GM12878 (cell line): ENCODE measurements around the gene CD300A. TPM values are rescaled to one million over a fixed set of nuclear protein-coding genes. Genes with fewer than 3 reads are reported as not detected.

ENCODE experiments used
- ATAC-seq: fragments of 200-7000 bp; cut with Tn5 transposase; 3 replicates; pipeline ENCODE4 v1.9.1; 2020; ENCODE audit warnings: mild to moderate bottlenecking, moderate library complexity
- BruUV-seq: library from RNA; stranded (reverse); fragments of 400-500 nt; replicated peaks from 2 replicates; lab custom pipeline; 2021; lab: Mats Ljungman, UMichigan
- CTCF ChIA-PET: fragments of 300-600 bp; sonication (Branson Sonifier 250); formaldehyde crosslinking; extraction: SDS; loops from one replicate; lab custom pipeline; 2021; ENCODE audit warnings: inconsistent platforms; lab: Yijun Ruan, JAX
- POLR2A ChIA-PET: fragments of 350-600 bp; formaldehyde crosslinking; extraction: SDS; loops from one replicate; lab custom pipeline; 2021; ENCODE audit warnings: inconsistent platforms; lab: Charles Lee
- RAD21 ChIA-PET: fragments of 300-600 bp; sonication (Branson Sonifier 250); formaldehyde crosslinking; loops from one replicate; lab custom pipeline; 2023; ENCODE audit warnings: antibody characterized with exemption; ENCODE audit not compliant: unreplicated experiment; lab: Charles Lee
- SMC1A ChIA-PET: fragments of 300-600 bp; sonication (Branson Sonifier 250); formaldehyde crosslinking; loops from one replicate; lab custom pipeline; 2023; ENCODE audit not compliant: unreplicated experiment, uncharacterized antibody; lab: Charles Lee
- DNase-seq: peaks from one replicate; pipeline ENCODE4 v3.0.0-alpha.2; 2011; ENCODE audit warnings: low read depth, low spot score
- FAIRE-seq: peaks from 3 replicates; lab custom pipeline; 2011; peaks lifted over from hg19 to GRCh38; lab: Jason Lieb, UNC
- H2AFZ ChIP-seq: 2 replicates; pipeline ENCODE4 v1.6.0; 2011; ENCODE audit warnings: low read depth, low read length, control low read depth; ENCODE audit not compliant: control insufficient read depth
- H3K27ac ChIP-seq: 2 replicates; pipeline ENCODE4 v1.5.1; 2011; ENCODE audit warnings: control low read depth; ENCODE audit not compliant: control insufficient read depth, insufficient read depth
- H3K27me3 ChIP-seq, 2 experiments: replicated peaks in 1 of 2; 2 replicates each; pipeline versions ENCODE4 v1.6.0 to v1.6.1; 2011; ENCODE audit warnings: low read length in 1 of 2; ENCODE audit not compliant: control insufficient read depth in 2 of 2, insufficient read depth in 2 of 2
- H3K36me3 ChIP-seq, 2 experiments: 2 replicates each; pipeline ENCODE4 v1.5.1; 2011; ENCODE audit warnings: low read length in 1 of 2; ENCODE audit not compliant: control insufficient read depth in 2 of 2, insufficient read depth in 2 of 2
- H3K4me1 ChIP-seq: 2 replicates; pipeline ENCODE4 v1.6.1; 2011; ENCODE audit warnings: mild to moderate bottlenecking, low read length, moderate library complexity, mixed read lengths; ENCODE audit not compliant: control insufficient read depth, insufficient read depth
- H3K4me2 ChIP-seq: 2 replicates; pipeline ENCODE4 v1.6.0; 2011; ENCODE audit warnings: control low read depth; ENCODE audit not compliant: control insufficient read depth, insufficient read depth
- H3K4me3 ChIP-seq: fragments of 200-600 bp; sonication (generic); 2 replicates; pipeline ENCODE4 v1.5.1; 2016
- H3K79me2 ChIP-seq: 2 replicates; pipeline ENCODE4 v1.6.0; 2011; ENCODE audit warnings: low read length; ENCODE audit not compliant: control insufficient read depth, insufficient read depth
- H3K9ac ChIP-seq: 2 replicates; pipeline ENCODE4 v1.8.0; 2011; ENCODE audit warnings: low read length, control low read depth, mixed read lengths; ENCODE audit not compliant: control insufficient read depth, insufficient read depth
- H3K9me3 ChIP-seq: replicated peaks from 3 replicates; pipeline ENCODE4 v1.5.1; 2011; ENCODE audit warnings: mild to moderate bottlenecking, low read length; ENCODE audit not compliant: control insufficient read depth, insufficient read depth
- H4K20me1 ChIP-seq: 2 replicates; pipeline ENCODE4 v1.6.0; 2011; ENCODE audit not compliant: control insufficient read depth, insufficient read depth
- DPF2 ChIP-seq: fragments of 450-650 bp; IDR thresholded peaks from 2 replicates; pipeline ENCODE4 v1.6.1; 2017; ENCODE audit warnings: mild to moderate bottlenecking
- HCFC1 ChIP-seq: fragments of 150-350 bp; IDR thresholded peaks from 2 replicates; pipeline ENCODE4 v1.6.1; 2014; ENCODE audit warnings: low read length
- NR2C2 ChIP-seq: IDR thresholded peaks from 2 replicates; pipeline ENCODE4 v1.6.1; 2011; ENCODE audit warnings: borderline replicate concordance, low read depth; ENCODE audit not compliant: control insufficient read depth, insufficient read length
- PAX8 ChIP-seq: fragments of 450-650 bp; IDR thresholded peaks from 2 replicates; pipeline ENCODE4 v1.6.1; 2017; ENCODE audit warnings: mild to moderate bottlenecking, moderate library complexity
- POLR2A ChIP-seq: IDR thresholded peaks from 2 replicates; pipeline ENCODE4 v1.6.1; 2011; ENCODE audit warnings: low read depth, mild to moderate bottlenecking, low read length
- POLR2AphosphoS5 ChIP-seq: IDR thresholded peaks from 2 replicates; pipeline ENCODE4 v1.6.1; 2011; ENCODE audit warnings: mild to moderate bottlenecking, low read length, inconsistent platforms
- TCF3 ChIP-seq: IDR thresholded peaks from 2 replicates; pipeline ENCODE4 v1.6.1; 2012; ENCODE audit warnings: low read depth, mild to moderate bottlenecking, low read length, borderline replicate concordance; ENCODE audit not compliant: insufficient read depth
- YBX1 ChIP-seq: fragments of 450-650 bp; IDR thresholded peaks from 2 replicates; pipeline ENCODE4 v1.6.1; 2016; ENCODE audit warnings: antibody characterized with exemption
- WGBS: methylation state at CpG from one replicate; pipeline ENCODE4 v1.1.6; 2016; ENCODE audit warnings: low lambda C conversion rate; ENCODE audit not compliant: insufficient replicate concordance, insufficient coverage; ENCODE audit errors: missing lambda C conversion rate; 5-methylcytosine and 5-hydroxymethylcytosine counted together
- in situ Hi-C: fragments of 300-500 bp; cut with MboI; formaldehyde crosslinking; loops from 9 replicates; pipeline ENCODE4 v1.14.3; 2018; ENCODE audit warnings: mixed read lengths
- intact Hi-C: fragments of 100-400 bp; cut with micrococcal nuclease; formaldehyde crosslinking; loops from one replicate; pipeline ENCODE4 v1.14.2; 2022; ENCODE audit not compliant: unreplicated experiment
- polyA plus RNA-seq, 11 experiments: library from polyadenylated mRNA; depleted of rRNA in 4 of 11; unstranded in 6 of 11; stranded (reverse) in 5 of 11; fragments of >200 nt; fragmentation: Nextera tagmentation in 4 of 11; fragmentation: Illumina TruSeq in 1 of 11; extraction: Ambion mirVana in 4 of 11; extraction: Trizol in 1 of 11; gene quantifications; 1 replicate in 1 of 11; 2 replicates in 10 of 11; pipeline versions ENCODE4 v1.2.1 to v1.2.3, GENCODE V29; 2011 to 2016; ENCODE audit warnings: inconsistent platforms in 2 of 11, missing spikeins in 2 of 11, low read depth in 1 of 11
- total RNA-seq, 4 experiments: library from RNA; depleted of rRNA in 3 of 4; stranded (reverse); fragments of >200 nt in 3 of 4; fragmentation: Illumina TruSeq in 1 of 4; extraction: Trizol in 1 of 4; gene quantifications; 2 replicates each; pipeline versions ENCODE4 v1.2.1 to v1.2.3, GENCODE V29; 2013 to 2021
- TF ChIP-seq, protein P1 (sequence below): IDR thresholded peaks from 2 replicates; pipeline ENCODE4 v1.6.1; 2012; ENCODE audit warnings: mild to moderate bottlenecking, low read depth, low read length
- TF ChIP-seq, protein P2 (sequence below): IDR thresholded peaks from 2 replicates; pipeline ENCODE4 v1.6.1; 2011; ENCODE audit warnings: low read depth, mild to moderate bottlenecking, low read length, moderate library complexity, borderline replicate concordance; ENCODE audit errors: extremely low read depth

The CD300A gene
- total and polyA plus RNA-seq, 10 of the 15 experiments (the other 5 are each of a cell fraction or from before 2014, with no cell fraction given): 10.6 to 128 (median 36.1) TPM

DNA sequence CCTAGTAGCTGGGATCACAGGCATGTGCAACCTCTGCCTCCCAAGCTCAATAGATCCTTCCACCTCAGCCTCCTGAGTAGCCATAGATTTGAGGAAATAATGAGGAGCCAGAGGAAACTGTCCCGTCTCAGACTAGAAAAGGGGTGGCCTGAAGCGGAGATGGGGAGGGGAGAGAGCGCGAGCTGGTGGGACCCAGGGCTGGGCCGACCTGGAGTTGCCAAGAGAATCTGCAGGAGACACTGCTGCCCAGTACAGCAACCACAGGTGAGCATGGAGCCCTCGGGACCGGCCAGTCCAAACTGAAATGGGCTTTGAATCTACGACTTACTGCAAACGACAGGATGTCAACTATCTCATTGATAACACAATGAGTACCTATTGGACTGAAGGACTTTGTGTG is 24.3 kb downstream of the CD300A start:
- no peaks in the 10 kb centered on the region for H3K9me3 ChIP-seq

DNA sequence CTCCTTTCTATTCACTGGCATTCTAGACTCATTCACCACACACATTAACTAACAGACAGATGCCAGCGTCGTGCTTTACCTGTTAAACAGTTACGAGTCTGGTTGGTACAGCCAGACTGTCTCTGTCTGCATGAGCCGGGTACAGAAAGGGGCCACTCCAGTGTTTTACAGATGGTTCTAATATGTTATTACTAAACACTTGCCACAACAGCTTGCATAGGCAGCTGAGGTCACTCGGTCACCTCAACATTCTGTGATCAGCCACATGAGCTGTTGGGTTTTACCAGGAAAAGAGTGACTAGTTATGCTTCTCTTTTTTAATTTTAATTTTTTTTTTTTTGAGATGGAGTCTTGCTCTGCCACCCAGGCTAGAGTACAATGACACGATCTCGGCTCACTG is 25.2 kb downstream of the CD300A start:
- ChIA-PET CTCF (interaction anchor here (0.6 to 8.6 kb wide), 14 partner anchors 9 to 403 kb away, joined by 3 to 82 read pairs (median 3); partner anchors contain the start of genes BTBD17 and CD300LB), RAD21 (interaction anchor here (0.7 to 3.2 kb wide), 8 partner anchors 20 to 124 kb away, joined by 3 to 14 read pairs (median 4); partner anchors contain the start of gene GPR142), POLR2A (interaction anchor here (0.6 to 1.2 kb wide), 2 partner anchors 111 to 209 kb away, joined by 3 to 4 read pairs; no protein-coding TSS in a partner anchor), SMC1A (interaction anchor here (0.9 to 3.2 kb wide), 8 partner anchors 31 to 123 kb away, joined by 3 to 17 read pairs (median 4); no protein-coding TSS in a partner anchor)
- intact Hi-C loops: no loop called here
- in situ Hi-C loops: loop anchor here (5.0 kb wide), 1 partner anchor 114 kb away; no protein-coding TSS in a partner anchor
- H4K20me1 ChIP-seq: no peaks in the 10 kb centered on the region
- DNase-seq (no peak), ATAC-seq (no peak), FAIRE-seq (no peak)
- no peak overlapping the region for H3K4me3 ChIP-seq
- no peaks in the 10 kb centered on the region for H3K27me3 ChIP-seq
- H2AFZ ChIP-seq: no peak overlapping the region
- H3K36me3 ChIP-seq: peaks cover 0 to 6% of the 10 kb centered on the region in 2 experiments; a peak in 1 of 4 replicates
- H3K27ac ChIP-seq: no peak overlapping the region
- H3K4me2 ChIP-seq: no peak overlapping the region
- no peak for TF ChIP-seq YBX1
- no peak for TF ChIP-seq POLR2A
- TF ChIP-seq, protein P1, sequence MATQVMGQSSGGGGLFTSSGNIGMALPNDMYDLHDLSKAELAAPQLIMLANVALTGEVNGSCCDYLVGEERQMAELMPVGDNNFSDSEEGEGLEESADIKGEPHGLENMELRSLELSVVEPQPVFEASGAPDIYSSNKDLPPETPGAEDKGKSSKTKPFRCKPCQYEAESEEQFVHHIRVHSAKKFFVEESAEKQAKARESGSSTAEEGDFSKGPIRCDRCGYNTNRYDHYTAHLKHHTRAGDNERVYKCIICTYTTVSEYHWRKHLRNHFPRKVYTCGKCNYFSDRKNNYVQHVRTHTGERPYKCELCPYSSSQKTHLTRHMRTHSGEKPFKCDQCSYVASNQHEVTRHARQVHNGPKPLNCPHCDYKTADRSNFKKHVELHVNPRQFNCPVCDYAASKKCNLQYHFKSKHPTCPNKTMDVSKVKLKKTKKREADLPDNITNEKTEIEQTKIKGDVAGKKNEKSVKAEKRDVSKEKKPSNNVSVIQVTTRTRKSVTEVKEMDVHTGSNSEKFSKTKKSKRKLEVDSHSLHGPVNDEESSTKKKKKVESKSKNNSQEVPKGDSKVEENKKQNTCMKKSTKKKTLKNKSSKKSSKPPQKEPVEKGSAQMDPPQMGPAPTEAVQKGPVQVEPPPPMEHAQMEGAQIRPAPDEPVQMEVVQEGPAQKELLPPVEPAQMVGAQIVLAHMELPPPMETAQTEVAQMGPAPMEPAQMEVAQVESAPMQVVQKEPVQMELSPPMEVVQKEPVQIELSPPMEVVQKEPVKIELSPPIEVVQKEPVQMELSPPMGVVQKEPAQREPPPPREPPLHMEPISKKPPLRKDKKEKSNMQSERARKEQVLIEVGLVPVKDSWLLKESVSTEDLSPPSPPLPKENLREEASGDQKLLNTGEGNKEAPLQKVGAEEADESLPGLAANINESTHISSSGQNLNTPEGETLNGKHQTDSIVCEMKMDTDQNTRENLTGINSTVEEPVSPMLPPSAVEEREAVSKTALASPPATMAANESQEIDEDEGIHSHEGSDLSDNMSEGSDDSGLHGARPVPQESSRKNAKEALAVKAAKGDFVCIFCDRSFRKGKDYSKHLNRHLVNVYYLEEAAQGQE: no peak
- TF ChIP-seq, protein P2, sequence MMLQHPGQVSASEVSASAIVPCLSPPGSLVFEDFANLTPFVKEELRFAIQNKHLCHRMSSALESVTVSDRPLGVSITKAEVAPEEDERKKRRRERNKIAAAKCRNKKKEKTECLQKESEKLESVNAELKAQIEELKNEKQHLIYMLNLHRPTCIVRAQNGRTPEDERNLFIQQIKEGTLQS: no peak
- no peak for TF ChIP-seq NR2C2
- no peak for TF ChIP-seq DPF2
- no peak for TF ChIP-seq TCF3
- no peak for TF ChIP-seq PAX8
- no peak overlapping the region for H3K9ac ChIP-seq
- H3K4me1 ChIP-seq: no peaks in the 10 kb centered on the region
- no TSS peak for BruUV-seq
- 85% methylated on average over 7 of the region's 7 CpGs for WGBS
- H3K79me2 ChIP-seq: no peaks in the 10 kb centered on the region
- H3K9me3 ChIP-seq: no peaks in the 10 kb centered on the region

More for the DNA sequence above, 24.3 kb downstream of the CD300A start:
- no peak overlapping the region for H2AFZ ChIP-seq
- in situ Hi-C loops: loop anchor here (5.0 kb wide), 1 partner anchor 113 kb away; no protein-coding TSS in a partner anchor
- ChIA-PET SMC1A (interaction anchor here (1.0 to 2.7 kb wide), 6 partner anchors 12 to 123 kb away, joined by 3 to 17 read pairs (median 4); no protein-coding TSS in a partner anchor), POLR2A (interaction anchor here (0.8 to 1.2 kb wide), 3 partner anchors 21 to 120 kb away, joined by 3 to 4 read pairs (median 3); no protein-coding TSS in a partner anchor), CTCF (interaction anchor here (0.6 to 8.6 kb wide), 5 partner anchors 9 to 145 kb away, joined by 3 to 82 read pairs (median 4); no protein-coding TSS in a partner anchor), RAD21 (interaction anchor here (0.8 to 3.2 kb wide), 6 partner anchors 30 to 123 kb away, joined by 3 to 14 read pairs (median 3); no protein-coding TSS in a partner anchor)
- intact Hi-C loops: no loop called here
- no TSS peak for BruUV-seq
- no peaks in the 10 kb centered on the region for H4K20me1 ChIP-seq
- no peaks in the 10 kb centered on the region for H3K4me1 ChIP-seq
- no peak overlapping the region for H3K4me2 ChIP-seq
- ATAC-seq (no peak), FAIRE-seq (no peak), DNase-seq (no peak)
- H3K27ac ChIP-seq: no peak overlapping the region
- WGBS: 86% methylated on average over 9 of the region's 9 CpGs
- H3K79me2 ChIP-seq: no peaks in the 10 kb centered on the region
- H3K36me3 ChIP-seq: peaks cover 0 to 10% of the 10 kb centered on the region in 2 experiments; a peak in 2 of 4 replicates
- H3K4me3 ChIP-seq: no peak overlapping the region
- TF ChIP-seq POLR2AphosphoS5: 0 out of 2 replicates have a peak, but pooled peaks have one; percentile 32
- no peak for TF ChIP-seq HCFC1
- H3K27me3 ChIP-seq: no peaks in the 10 kb centered on the region
- no peak overlapping the region for H3K9ac ChIP-seq
